RWPE2 (cell line): Measurements from ENCODE around the gene TRIM6.

ENCODE experiments used
- ATAC-seq: fragments of 200-7000 bp; cut with Tn5 transposase; 3 replicates; pipeline ENCODE4 v1.9.1; 2021; ENCODE audit warnings: low read depth
- DNase-seq: peaks from one replicate; pipeline ENCODE4 v3.0.0-alpha.2; 2020; ENCODE audit warnings: low spot score
- H3K27ac ChIP-seq: fragments of 450-650 bp; 2 replicates; pipeline ENCODE4 v1.5.1; 2017; ENCODE audit warnings: mild to moderate bottlenecking; ENCODE audit not compliant: poor library complexity, severe bottlenecking
- H3K27me3 ChIP-seq: fragments of 250-450 bp; sonication (Bioruptor Pico); 2 replicates; pipeline ENCODE4 v1.5.1; 2021; ENCODE audit warnings: mild to moderate bottlenecking, moderate library complexity; ENCODE audit not compliant: insufficient read depth, poor library complexity, severe bottlenecking
- H3K36me3 ChIP-seq: fragments of 250-450 bp; sonication (Bioruptor Pico); 2 replicates; pipeline ENCODE4 v1.5.1; 2020; ENCODE audit warnings: low read depth, mild to moderate bottlenecking, moderate library complexity
- H3K4me1 ChIP-seq: fragments of 250-450 bp; sonication (Bioruptor Pico); 2 replicates; pipeline ENCODE4 v1.5.1; 2021; ENCODE audit warnings: mild to moderate bottlenecking, moderate library complexity; ENCODE audit not compliant: insufficient read depth, poor library complexity, severe bottlenecking
- H3K4me3 ChIP-seq: fragments of 250-450 bp; sonication (Bioruptor Pico); 2 replicates; pipeline ENCODE4 v1.5.1; 2021; ENCODE audit warnings: mild to moderate bottlenecking, moderate library complexity; ENCODE audit not compliant: severe bottlenecking
- H3K9me3 ChIP-seq: fragments of 250-450 bp; sonication (Bioruptor Pico); 2 replicates; pipeline ENCODE4 v1.5.1; 2021; ENCODE audit warnings: mild to moderate bottlenecking, moderate library complexity; ENCODE audit not compliant: severe bottlenecking
- CTCF ChIP-seq: fragments of 450-650 bp; IDR thresholded peaks from one replicate; pipeline ENCODE4 v1.5.1; 2017; ENCODE audit warnings: mild to moderate bottlenecking, moderate library complexity; ENCODE audit not compliant: poor library complexity, severe bottlenecking

The TRIM6 gene

GRCh38 chr11:5556596-5557188 is 39.7 kb upstream of the TRIM6 start:
- ATAC-seq = no peak
- H3K27me3 ChIP-seq = no peaks in the 10 kb centered on the region
- no peaks in the 10 kb centered on the region for H3K36me3 ChIP-seq
- no peak overlapping the region for H3K27ac ChIP-seq
- no peaks in the 10 kb centered on the region for H3K9me3 ChIP-seq
- H3K4me3 ChIP-seq = no peak overlapping the region
- DNase-seq = no peak
- H3K4me1 ChIP-seq = no peaks in the 10 kb centered on the region
- TF ChIP-seq CTCF = no peak

- Histone ChIP-seq H3K9me3 (no peaks in the 10 kb centered on the region), H3K27ac (no peak overlapping the region), H3K4me1 (no peaks in the 10 kb centered on the region), H3K4me3 (no peak overlapping the region), H3K36me3 (no peaks in the 10 kb centered on the region), H3K27me3 (no peaks in the 10 kb centered on the region)
- ATAC-seq (no peak), DNase-seq (no peak)
- TF ChIP-seq CTCF = no peak
These were observed 38.7 kb upstream of the TRIM6 start for GRCh38 chr11:5557751-5558150.

- no peaks in the 10 kb centered on the region for H3K27me3 ChIP-seq
- H3K4me3 ChIP-seq = no peak overlapping the region
- no peak for TF ChIP-seq CTCF
- DNase-seq (no peak), ATAC-seq (peak; percentile 68; the same call in 2 of the 3 replicates)
- H3K36me3 ChIP-seq = no peaks in the 10 kb centered on the region
- H3K4me1 ChIP-seq = peaks cover 11% of the 10 kb centered on the region
- no peaks in the 10 kb centered on the region for H3K9me3 ChIP-seq
- no peak overlapping the region for H3K27ac ChIP-seq
These were observed 32.0 kb upstream of the TRIM6 start for GRCh38 chr11:5564259-5565019.

GRCh38 chr11:5574654-5575053 is 21.8 kb upstream of the TRIM6 start:
- no peak for TF ChIP-seq CTCF
- Histone ChIP-seq H3K9me3 (no peaks in the 10 kb centered on the region), H3K4me3 (no peak overlapping the region), H3K4me1 (no peaks in the 10 kb centered on the region), H3K36me3 (no peaks in the 10 kb centered on the region), H3K27me3 (no peaks in the 10 kb centered on the region), H3K27ac (no peak overlapping the region)
- ATAC-seq (no peak), DNase-seq (no peak)

- Histone ChIP-seq H3K27me3 (no peaks in the 10 kb centered on the region), H3K9me3 (no peaks in the 10 kb centered on the region), H3K36me3 (no peaks in the 10 kb centered on the region), H3K4me1 (no peaks in the 10 kb centered on the region), H3K4me3 (no peak overlapping the region), H3K27ac (no peak overlapping the region)
- no peak for ATAC-seq
- no peak for TF ChIP-seq CTCF
- no peak for DNase-seq
These were observed 21.3 kb upstream of the TRIM6 start for GRCh38 chr11:5575152-5575551.
